T-helper 2 cell treated with Interferon-gamma antibody and Interleukin-4, amounts not matched to agents 5 μg/mL and 100 μg/mL, for 36 hours (primary cell): ENCODE data around the gene NBPF1.
A peak's percentile ranks its signal among the peaks of the same experiment; 100 is the strongest.
"Not testable (repeated sequence)": the region's sequence is repeated elsewhere in the genome, so short reads cannot be mapped to it uniquely, and the experiment has no call there.

Source experiments
- DNase-seq: peaks from one replicate; pipeline ENCODE4 v3.0.0; 2021; ENCODE audit warnings: low spot score
- H3K27ac Mint-ChIP-seq: one replicate; pipeline ENCODE4 v1.8.0; 2021; ENCODE audit warnings: mild to moderate bottlenecking, mixed read lengths
- H3K27me3 Mint-ChIP-seq: one replicate; pipeline ENCODE4 v1.8.0; 2021; ENCODE audit warnings: low read depth, mixed read lengths
- H3K36me3 Mint-ChIP-seq: one replicate; pipeline ENCODE4 v1.8.0; 2021; ENCODE audit warnings: low read depth, mixed read lengths
- H3K4me1 Mint-ChIP-seq: one replicate; pipeline ENCODE4 v1.8.0; 2021; ENCODE audit warnings: low read depth, mixed read lengths
- H3K4me3 Mint-ChIP-seq: one replicate; pipeline ENCODE4 v1.8.0; 2022; ENCODE audit warnings: mild to moderate bottlenecking, moderate library complexity, mixed read lengths
- H3K9me3 Mint-ChIP-seq: one replicate; pipeline ENCODE4 v1.8.0; 2021; ENCODE audit warnings: mixed read lengths

Gene NBPF1

GRCh38 chr1:16619803-16620501 lies 6.6 kb upstream of the NBPF1 start:
- not testable (repeated sequence) for H3K4me3 Mint-ChIP-seq, H3K4me1 Mint-ChIP-seq, H3K27me3 Mint-ChIP-seq, H3K9me3 Mint-ChIP-seq, DNase-seq, H3K36me3 Mint-ChIP-seq, H3K27ac Mint-ChIP-seq

GRCh38 chr1:16618719-16619118 lies 5.4 kb upstream of the NBPF1 start:
- DNase-seq = no peak
- Mint-ChIP-seq H3K36me3 (no peaks in the 10 kb centered on the region), H3K27me3 (no peaks in the 10 kb centered on the region), H3K9me3 (no peaks in the 10 kb centered on the region), H3K4me1 (no peaks in the 10 kb centered on the region), H3K27ac (no peak overlapping the region), H3K4me3 (no peak overlapping the region)

- H3K27me3 Mint-ChIP-seq = no peaks in the 10 kb centered on the region
- DNase-seq = no peak
- H3K4me3 Mint-ChIP-seq = no peak overlapping the region
- no peaks in the 10 kb centered on the region for H3K9me3 Mint-ChIP-seq
- H3K27ac Mint-ChIP-seq = no peak overlapping the region
- H3K36me3 Mint-ChIP-seq = no peaks in the 10 kb centered on the region
- H3K4me1 Mint-ChIP-seq = no peaks in the 10 kb centered on the region
These were observed 4.6 kb upstream of the NBPF1 start for GRCh38 chr1:16617778-16618580.

DNA sequence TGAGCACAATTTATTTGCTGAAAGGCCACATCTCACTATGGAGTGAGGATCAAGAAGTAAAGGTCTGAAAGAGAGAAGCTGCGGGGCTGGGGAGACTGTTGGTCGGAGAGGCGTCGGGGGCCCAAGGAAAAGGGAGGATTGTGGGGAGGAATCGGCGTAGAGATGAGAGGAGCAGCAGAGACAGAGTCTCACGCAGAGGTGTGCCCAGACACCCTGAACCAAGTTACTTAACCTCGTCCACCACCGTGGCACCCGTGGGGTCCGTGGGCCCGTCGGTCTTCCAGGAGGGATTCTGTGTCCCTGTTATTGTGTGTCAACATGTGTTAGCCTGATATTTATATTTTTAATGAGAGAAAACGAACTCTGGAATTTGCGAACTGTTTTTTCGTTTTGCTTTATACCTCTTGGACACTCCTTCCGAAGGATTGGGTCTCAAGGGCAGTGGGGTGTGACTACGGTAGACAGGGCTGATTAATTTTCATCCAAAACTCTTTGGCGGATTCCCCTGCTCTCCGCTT lies 3.8 kb upstream of the NBPF1 start:
- DNase-seq = no peak
- H3K9me3 Mint-ChIP-seq = no peaks in the 10 kb centered on the region
- no peaks in the 10 kb centered on the region for H3K27me3 Mint-ChIP-seq
- H3K27ac Mint-ChIP-seq = no peak overlapping the region
- no peaks in the 10 kb centered on the region for H3K4me1 Mint-ChIP-seq
- no peaks in the 10 kb centered on the region for H3K36me3 Mint-ChIP-seq
- no peak overlapping the region for H3K4me3 Mint-ChIP-seq

- Mint-ChIP-seq H3K9me3 (no peaks in the 10 kb centered on the region), H3K27me3 (no peaks in the 10 kb centered on the region), H3K27ac (no peak overlapping the region), H3K4me3 (no peak overlapping the region), H3K4me1 (no peaks in the 10 kb centered on the region), H3K36me3 (no peaks in the 10 kb centered on the region)
- peak; percentile 15 for DNase-seq
These were observed 2.2 kb upstream of the NBPF1 start for GRCh38 chr1:16615253-16616252.

DNA sequence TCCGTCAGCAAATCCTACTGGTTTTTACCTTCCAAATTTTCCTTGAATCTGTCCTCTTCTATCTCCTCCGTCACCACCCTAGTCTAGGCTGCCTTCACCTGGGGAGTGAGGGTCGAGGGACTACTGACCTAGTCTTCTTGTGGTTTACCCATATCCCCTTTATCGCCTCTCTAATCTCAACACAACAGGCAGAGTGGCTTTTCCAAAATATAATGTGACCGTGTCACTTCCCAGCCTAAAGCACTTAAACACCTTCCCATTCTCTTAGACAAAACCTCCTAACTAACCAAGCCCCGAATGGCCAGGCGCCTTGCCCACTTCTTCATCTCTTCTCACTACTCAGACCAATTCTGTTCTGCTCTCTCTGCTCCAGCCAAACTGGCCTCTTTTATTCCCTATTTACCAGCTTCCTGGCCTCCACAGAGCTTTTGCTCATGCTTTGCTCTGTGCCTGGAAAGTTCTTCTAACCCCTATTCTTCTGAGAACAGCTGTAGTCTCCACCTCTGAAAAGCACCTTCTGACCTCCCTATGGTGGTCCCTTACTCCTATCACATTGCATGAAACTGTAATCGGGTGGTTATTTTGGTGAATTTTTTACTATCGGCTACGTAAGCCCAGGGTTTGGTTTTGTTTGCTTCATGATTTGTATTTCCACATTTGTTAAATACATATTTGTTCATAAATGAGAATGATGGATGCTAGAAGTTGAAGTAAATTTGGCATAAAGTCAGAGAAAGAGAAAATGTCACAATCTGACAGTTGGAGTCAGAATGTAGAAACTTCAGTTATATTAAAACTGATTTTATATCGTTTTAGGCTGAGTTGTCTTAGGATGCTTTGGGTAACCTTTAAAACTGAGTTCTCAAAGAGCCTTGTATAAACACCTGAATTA lies 1.2 kb upstream of the NBPF1 start:
- DNase-seq = peak; percentile 14
- no peaks in the 10 kb centered on the region for H3K36me3 Mint-ChIP-seq
- H3K4me3 Mint-ChIP-seq = no peak overlapping the region
- H3K27ac Mint-ChIP-seq = no peak overlapping the region
- H3K4me1 Mint-ChIP-seq = no peaks in the 10 kb centered on the region
- H3K9me3 Mint-ChIP-seq = no peaks in the 10 kb centered on the region
- no peaks in the 10 kb centered on the region for H3K27me3 Mint-ChIP-seq

DNA sequence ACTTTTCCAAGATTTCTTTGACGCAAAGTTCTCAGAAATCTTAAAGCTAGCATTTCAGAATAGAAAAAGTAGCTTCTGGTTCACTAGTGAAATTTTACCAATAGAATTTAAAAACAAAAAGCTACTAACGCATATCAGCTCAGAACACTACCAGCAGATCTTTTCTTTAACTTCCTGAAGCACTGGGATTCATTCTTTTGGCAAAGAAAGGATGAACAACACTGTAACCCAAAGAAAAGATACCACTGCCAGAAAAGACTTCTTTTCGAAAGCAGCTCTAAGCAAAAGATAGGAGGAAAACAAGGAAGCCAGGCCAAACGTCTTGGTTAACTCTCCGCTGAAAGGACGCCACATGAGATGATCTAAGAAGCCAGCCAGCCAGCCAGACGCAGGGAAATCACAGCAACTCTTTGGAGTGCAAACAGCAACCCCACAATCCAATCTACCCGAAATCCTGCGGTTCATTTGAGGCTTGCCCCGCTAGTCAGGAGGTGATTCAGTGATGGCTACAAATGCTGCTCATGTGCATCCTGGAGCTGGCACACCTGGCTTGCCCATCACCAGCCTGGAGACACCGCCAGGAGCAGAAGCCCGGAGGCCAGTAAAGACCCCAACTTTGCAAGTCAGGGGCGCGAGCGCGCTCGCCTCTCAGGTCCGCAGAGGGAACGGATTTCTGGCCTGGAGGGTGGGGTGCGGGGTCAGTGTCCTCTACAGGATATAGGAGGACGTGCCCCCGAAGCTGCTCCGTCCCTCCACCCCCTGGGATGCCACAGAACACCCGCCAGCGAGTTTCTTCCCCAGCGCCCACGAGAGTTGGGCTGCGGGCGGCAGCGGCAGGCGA lies 812 bp downstream of the NBPF1 start:
- DNase-seq = peak; percentile 51
- H3K4me3 Mint-ChIP-seq = no peak overlapping the region
- H3K27ac Mint-ChIP-seq = no peak overlapping the region
- no peaks in the 10 kb centered on the region for H3K36me3 Mint-ChIP-seq
- H3K9me3 Mint-ChIP-seq = no peaks in the 10 kb centered on the region
- H3K27me3 Mint-ChIP-seq = no peaks in the 10 kb centered on the region
- H3K4me1 Mint-ChIP-seq = no peaks in the 10 kb centered on the region

DNA sequence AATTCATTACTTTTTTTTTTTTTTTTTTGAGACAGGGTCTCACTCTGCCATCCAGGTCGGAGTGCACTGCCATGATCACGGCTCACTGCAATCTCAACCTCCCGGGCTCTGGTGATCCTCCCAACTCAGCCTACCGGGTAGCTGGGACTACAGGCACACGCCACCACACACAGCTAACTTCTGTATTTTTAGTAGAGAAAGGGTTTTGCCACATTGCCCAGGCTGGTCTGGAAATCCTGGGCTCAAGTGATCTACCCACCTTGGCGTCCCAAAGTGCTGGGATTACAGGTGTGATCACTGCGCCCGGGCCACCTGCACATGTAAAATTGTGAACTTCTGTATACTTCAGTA lies 1.4 kb downstream of the NBPF1 start:
- not testable (repeated sequence) for H3K27ac Mint-ChIP-seq, H3K27me3 Mint-ChIP-seq, H3K4me3 Mint-ChIP-seq, H3K9me3 Mint-ChIP-seq, H3K4me1 Mint-ChIP-seq, H3K36me3 Mint-ChIP-seq
- peak; percentile 14 for DNase-seq

GRCh38 chr1:16611164-16611563 lies 2.2 kb downstream of the NBPF1 start:
- H3K27me3 Mint-ChIP-seq, H3K4me1 Mint-ChIP-seq, H3K36me3 Mint-ChIP-seq, H3K27ac Mint-ChIP-seq, H3K4me3 Mint-ChIP-seq, H3K9me3 Mint-ChIP-seq: not testable (repeated sequence)
- peak; percentile 10 for DNase-seq

- not testable (repeated sequence) for H3K9me3 Mint-ChIP-seq, H3K27ac Mint-ChIP-seq, H3K4me1 Mint-ChIP-seq, H3K36me3 Mint-ChIP-seq, H3K4me3 Mint-ChIP-seq, H3K27me3 Mint-ChIP-seq
- DNase-seq = peak; percentile 7
These were observed 2.8 kb downstream of the NBPF1 start for GRCh38 chr1:16610553-16610952.

DNA sequence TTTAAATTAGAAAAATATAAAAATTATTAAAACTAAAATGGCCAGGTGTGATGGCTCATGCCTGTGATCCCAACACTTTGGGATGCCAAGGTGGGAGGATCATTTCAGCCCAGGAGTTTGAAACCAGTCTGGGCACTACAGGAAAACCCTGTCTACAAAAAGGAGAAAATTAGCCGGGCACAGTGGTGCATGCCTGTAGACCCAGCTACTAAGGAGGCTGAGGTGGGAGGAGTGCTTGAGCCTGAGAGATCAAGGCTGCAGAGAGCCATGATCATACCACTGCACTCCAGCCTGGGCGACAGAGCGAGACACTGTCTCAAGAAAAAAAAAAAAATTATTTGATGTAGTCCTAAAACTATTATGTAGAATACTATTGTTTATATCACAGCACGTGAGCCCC lies 3.6 kb downstream of the NBPF1 start:
- H3K4me1 Mint-ChIP-seq, H3K36me3 Mint-ChIP-seq, H3K27me3 Mint-ChIP-seq, H3K9me3 Mint-ChIP-seq, H3K4me3 Mint-ChIP-seq, H3K27ac Mint-ChIP-seq: not testable (repeated sequence)
- peak; percentile 11 for DNase-seq

- Mint-ChIP-seq H3K27ac (no peak overlapping the region), H3K27me3 (no peaks in the 10 kb centered on the region), H3K4me3 (no peak overlapping the region), H3K36me3 (no peaks in the 10 kb centered on the region), H3K4me1 (no peaks in the 10 kb centered on the region), H3K9me3 (no peaks in the 10 kb centered on the region)
- DNase-seq = no peak
These were observed 4.4 kb downstream of the NBPF1 start for GRCh38 chr1:16608838-16609560.
